Endothelial cell of umbilical vein (primary cell): ENCODE data around the gene CNNM2. TPM values are rescaled to one million over a fixed set of nuclear protein-coding genes. Genes with fewer than 3 reads are reported as not detected.

Experiments used
- BruUV-seq: library from RNA; stranded (reverse); fragments of 400-500 nt; replicated peaks from 2 replicates; lab custom pipeline; 2021; lab: Mats Ljungman, UMichigan
- CTCF ChIA-PET: fragments of 300-600, 350-600 bp; sonication (Branson Sonifier 250); formaldehyde crosslinking; loops from one replicate; lab custom pipeline; 2021; ENCODE audit warnings: antibody characterized with exemption, inconsistent platforms; lab: Charles Lee
- POLR2A ChIA-PET: fragments of 300-600, 350-600 bp; sonication (Branson Sonifier 250); formaldehyde crosslinking; loops from one replicate; lab custom pipeline; 2021; ENCODE audit warnings: antibody characterized with exemption, inconsistent platforms; lab: Charles Lee
- DNase-seq: peaks from one replicate; pipeline ENCODE4 v3.0.0-alpha.2; 2011; ENCODE audit warnings: low read depth, low spot score
- FAIRE-seq: peaks from 2 replicates; lab custom pipeline; 2011; peaks lifted over from hg19 to GRCh38; lab: Jason Lieb, UNC
- H2AFZ ChIP-seq: 2 replicates; pipeline ENCODE4 v1.6.0; 2012; ENCODE audit warnings: low read depth, low read length, control low read depth, inconsistent platforms
- H3K27ac ChIP-seq: 2 replicates; pipeline ENCODE4 v1.5.1; 2011; ENCODE audit warnings: low read depth, mild to moderate bottlenecking, control low read depth, low read length, moderate library complexity; ENCODE audit not compliant: insufficient read depth
- H3K27me3 ChIP-seq, 2 experiments: 2 replicates each; pipeline versions ENCODE4 v1.6.0 to v1.6.1; 2011; ENCODE audit warnings: low read length in 2 of 2, mixed read lengths in 1 of 2; ENCODE audit not compliant: control insufficient read depth in 2 of 2, insufficient read depth in 2 of 2
- H3K36me3 ChIP-seq, 2 experiments: 2 replicates in 1 of 2; 3 replicates in 1 of 2; pipeline ENCODE4 v1.5.1; 2011; ENCODE audit warnings: low read length in 2 of 2, mild to moderate bottlenecking in 1 of 2, moderate library complexity in 1 of 2; ENCODE audit not compliant: control insufficient read depth in 2 of 2, insufficient read depth in 2 of 2; ENCODE audit errors: extremely low read depth in 1 of 2
- H3K4me1 ChIP-seq: 3 replicates; pipeline ENCODE4 v1.5.1; 2011; ENCODE audit warnings: mild to moderate bottlenecking, low read length; ENCODE audit not compliant: control insufficient read depth, insufficient read depth; ENCODE audit errors: extremely low read depth
- H3K4me2 ChIP-seq: 2 replicates; pipeline ENCODE4 v1.6.1; 2011; ENCODE audit warnings: low read length, control low read depth, mixed read lengths; ENCODE audit not compliant: insufficient read depth
- H3K4me3 ChIP-seq, 3 experiments: fragments of 200-600 bp in 1 of 3; sonication (generic), shearing (Covaris generic) in 1 of 3; replicated peaks in 1 of 3; 2 replicates each; pipeline ENCODE4 v1.5.1; 2011 to 2016; ENCODE audit warnings: control low read depth in 3 of 3, low read length in 3 of 3, mild to moderate bottlenecking in 2 of 3, inconsistent platforms in 1 of 3, low read depth in 1 of 3, moderate library complexity in 1 of 3; ENCODE audit not compliant: insufficient read depth in 1 of 3
- H3K79me2 ChIP-seq: 2 replicates; pipeline ENCODE4 v1.6.0; 2012; ENCODE audit warnings: low read length, inconsistent platforms; ENCODE audit not compliant: control insufficient read depth, insufficient read depth
- H3K9ac ChIP-seq: replicated peaks from 2 replicates; pipeline ENCODE3; 2011; ENCODE audit warnings: low read length, control low read depth; ENCODE audit not compliant: insufficient read depth; ENCODE audit errors: extremely low read depth
- H3K9me1 ChIP-seq: replicated peaks from 3 replicates; pipeline ENCODE4 v1.6.0; 2011; ENCODE audit warnings: mild to moderate bottlenecking, low read length; ENCODE audit not compliant: control insufficient read depth, insufficient read depth; ENCODE audit errors: extremely low read depth
- H3K9me3 ChIP-seq: replicated peaks from 2 replicates; pipeline ENCODE4 v1.5.1; 2012; ENCODE audit warnings: low read length, inconsistent platforms; ENCODE audit not compliant: control insufficient read depth, insufficient read depth
- H4K20me1 ChIP-seq: replicated peaks from 2 replicates; pipeline ENCODE3; 2011; ENCODE audit warnings: mild to moderate bottlenecking, low read length; ENCODE audit not compliant: control insufficient read depth, insufficient read depth; ENCODE audit errors: extremely low read depth
- EZH2 ChIP-seq: IDR thresholded peaks from 2 replicates; pipeline ENCODE4 v1.6.1; 2012; ENCODE audit warnings: borderline replicate concordance, low read depth, mild to moderate bottlenecking, moderate library complexity, low read length, inconsistent platforms; ENCODE audit not compliant: severe bottlenecking
- FOS ChIP-seq: IDR thresholded peaks from 2 replicates; pipeline ENCODE4 v1.6.1; 2011; ENCODE audit warnings: mild to moderate bottlenecking, low read length, moderate library complexity, borderline replicate concordance; ENCODE audit not compliant: insufficient read depth
- GATA2 ChIP-seq: IDR thresholded peaks from 2 replicates; pipeline ENCODE4 v1.7.0; 2011; ENCODE audit warnings: low read depth, mild to moderate bottlenecking, moderate library complexity, mixed read lengths, low read length; ENCODE audit not compliant: insufficient read length, insufficient read depth
- JUN ChIP-seq: IDR thresholded peaks from 2 replicates; pipeline ENCODE4 v1.6.1; 2011; ENCODE audit warnings: borderline replicate concordance, low read depth; ENCODE audit not compliant: insufficient read length, insufficient read depth
- MAX ChIP-seq: IDR thresholded peaks from 2 replicates; pipeline ENCODE4 v1.6.1; 2011; ENCODE audit not compliant: insufficient read depth, insufficient read length
- MYC ChIP-seq: IDR thresholded peaks from one replicate; pipeline ENCODE4 v1.6.1; 2011; ENCODE audit warnings: mild to moderate bottlenecking, low read depth, low read length
- POLR2A ChIP-seq: IDR thresholded peaks from 2 replicates; pipeline ENCODE4 v1.6.1; 2012; ENCODE audit warnings: low read depth, mild to moderate bottlenecking, control low read depth, low read length
- POLR2AphosphoS5 ChIP-seq: IDR thresholded peaks from 2 replicates; pipeline ENCODE4 v1.6.1; 2012; ENCODE audit warnings: low read depth, mild to moderate bottlenecking, control low read depth, low read length, moderate library complexity; ENCODE audit not compliant: insufficient read depth
- dilution Hi-C: fragments of 300-500 bp; cut with MboI; formaldehyde crosslinking; loops from one replicate; pipeline ENCODE4 v1.15.0; 2019; ENCODE audit warnings: low sequenced_read_pairs; ENCODE audit not compliant: extremely low pct_ligation_motif_present
- intact Hi-C: fragments of 100-400 bp; cut with micrococcal nuclease; formaldehyde crosslinking; loops from one replicate; pipeline ENCODE4 v1.10.0; 2022
- polyA plus RNA-seq, 4 experiments: library from polyadenylated mRNA; depleted of rRNA in 3 of 4; stranded (reverse) in 3 of 4; unstranded in 1 of 4; fragments of >200 nt; gene quantifications; 2 replicates each; pipeline versions ENCODE4 v1.2.1 to v1.2.3, GENCODE V29; 2011 to 2012; ENCODE audit warnings: missing spikeins in 1 of 4
- total RNA-seq: library from RNA; stranded (reverse); gene quantifications from 2 replicates; pipeline ENCODE4 v1.2.3, GENCODE V29; 2021
- TF ChIP-seq, protein P1 (sequence below), 2 donors: IDR thresholded peaks; 1 replicate in 1 of 2; 2 replicates in 1 of 2; pipeline ENCODE4 v1.5.1; 2011; ENCODE audit warnings: low read length in 2 of 2, mild to moderate bottlenecking in 2 of 2, moderate library complexity in 2 of 2, control low read depth in 1 of 2, inconsistent platforms in 1 of 2, low read depth in 1 of 2; ENCODE audit not compliant: insufficient read depth in 1 of 2; ENCODE audit errors: extremely low read depth in 1 of 2

The CNNM2 gene
- total and polyA plus RNA-seq, 2 donors (not counting 3 experiments of a cell fraction or from before 2014, with no cell fraction given): 1.9 to 3.0 TPM

DNA sequence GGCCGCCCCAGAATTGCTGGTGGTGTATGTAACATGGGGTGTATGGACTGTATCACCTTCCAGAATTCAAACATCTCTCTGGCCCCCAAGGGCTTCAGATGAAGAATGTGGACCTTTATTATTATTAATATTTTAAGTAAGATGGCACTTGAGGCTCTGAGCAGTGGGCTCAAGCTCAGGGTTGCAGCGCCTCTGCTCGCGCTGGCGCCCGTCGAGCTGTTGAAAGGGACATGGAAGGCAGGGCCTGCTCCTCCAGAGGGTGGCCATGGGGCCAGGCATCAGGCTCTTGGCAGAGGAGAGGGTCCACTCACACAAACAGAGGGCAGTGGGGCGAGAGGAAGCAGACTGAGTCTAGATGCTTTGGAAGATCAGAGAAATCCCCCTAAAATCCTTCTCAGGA, 154.8 kb downstream of the CNNM2 start:
- no peaks in the 10 kb centered on the region for H3K9me1 ChIP-seq
- FAIRE-seq: no peak
- TF ChIP-seq POLR2AphosphoS5 (no peak), EZH2 (no peak), POLR2A (no peak)
- no peak overlapping the region for H2AFZ ChIP-seq
- H4K20me1 ChIP-seq: no peaks in the 10 kb centered on the region
- H3K36me3 ChIP-seq: no peaks in the 10 kb centered on the region
- BruUV-seq: no TSS peak
- H3K4me2 ChIP-seq: no peak overlapping the region
- no peak overlapping the region for H3K9ac ChIP-seq
- H3K4me1 ChIP-seq: peaks cover 2% of the 10 kb centered on the region
- DNase-seq: no peak
- POLR2A ChIA-PET: no interaction called here
- H3K9me3 ChIP-seq: no peaks in the 10 kb centered on the region
- dilution Hi-C loops: no loop called here
- no peak overlapping the region for H3K4me3 ChIP-seq
- CTCF ChIA-PET: interaction anchor here (1.7 to 2.6 kb wide), 3 partner anchors 155 to 238 kb away, joined by 4 to 9 read pairs (median 5); partner anchors contain the start of gene CNNM2
- no peaks in the 10 kb centered on the region for H3K79me2 ChIP-seq
- no peaks in the 10 kb centered on the region for H3K27me3 ChIP-seq
- intact Hi-C loops: no loop called here
- H3K27ac ChIP-seq: no peak overlapping the region

GRCh38 chr10:103077020-103077419, 158.9 kb downstream of the CNNM2 start:
- Histone ChIP-seq H3K27me3 (no peaks in the 10 kb centered on the region), H3K9me3 (no peaks in the 10 kb centered on the region), H3K9ac (no peak overlapping the region), H3K27ac (no peak overlapping the region), H3K4me2 (no peak overlapping the region), H3K9me1 (no peaks in the 10 kb centered on the region), H3K4me3 (no peak overlapping the region), H4K20me1 (no peaks in the 10 kb centered on the region), H3K4me1 (no peaks in the 10 kb centered on the region), H3K36me3 (no peaks in the 10 kb centered on the region), H3K79me2 (no peaks in the 10 kb centered on the region), H2AFZ (no peak overlapping the region)
- DNase-seq (no peak), FAIRE-seq (no peak)
- TF ChIP-seq GATA2 (no peak), MYC (no peak), POLR2A (no peak), POLR2AphosphoS5 (no peak), FOS (no peak), JUN (no peak), MAX (no peak), EZH2 (no peak)
- TF ChIP-seq, protein P1, sequence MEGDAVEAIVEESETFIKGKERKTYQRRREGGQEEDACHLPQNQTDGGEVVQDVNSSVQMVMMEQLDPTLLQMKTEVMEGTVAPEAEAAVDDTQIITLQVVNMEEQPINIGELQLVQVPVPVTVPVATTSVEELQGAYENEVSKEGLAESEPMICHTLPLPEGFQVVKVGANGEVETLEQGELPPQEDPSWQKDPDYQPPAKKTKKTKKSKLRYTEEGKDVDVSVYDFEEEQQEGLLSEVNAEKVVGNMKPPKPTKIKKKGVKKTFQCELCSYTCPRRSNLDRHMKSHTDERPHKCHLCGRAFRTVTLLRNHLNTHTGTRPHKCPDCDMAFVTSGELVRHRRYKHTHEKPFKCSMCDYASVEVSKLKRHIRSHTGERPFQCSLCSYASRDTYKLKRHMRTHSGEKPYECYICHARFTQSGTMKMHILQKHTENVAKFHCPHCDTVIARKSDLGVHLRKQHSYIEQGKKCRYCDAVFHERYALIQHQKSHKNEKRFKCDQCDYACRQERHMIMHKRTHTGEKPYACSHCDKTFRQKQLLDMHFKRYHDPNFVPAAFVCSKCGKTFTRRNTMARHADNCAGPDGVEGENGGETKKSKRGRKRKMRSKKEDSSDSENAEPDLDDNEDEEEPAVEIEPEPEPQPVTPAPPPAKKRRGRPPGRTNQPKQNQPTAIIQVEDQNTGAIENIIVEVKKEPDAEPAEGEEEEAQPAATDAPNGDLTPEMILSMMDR (IDR thresholded peaks at IDR 0.05; ENCODE audit: extremely low read depth in 1 of 2, insufficient read depth in 1 of 2, low read depth in 1 of 2, low read length in 2 of 2): no peak
- ChIA-PET POLR2A (no interaction called here), CTCF (interaction anchor here (0.6 to 1.6 kb wide), 3 partner anchors 15 to 175 kb away, joined by 3 read pairs; no protein-coding TSS in a partner anchor)
- dilution Hi-C loops (no loop called here), intact Hi-C loops (no loop called here)
- no TSS peak for BruUV-seq
